Activated CD8-positive, alpha-beta memory T cell treated with anti-CD3 and anti-CD28 coated beads, Interleukin-2, amount 50 U/mL, for 24 hours (primary cell): ENCODE measurements around the gene ALKBH7.
"Not testable (repeated sequence)": the region's sequence is repeated elsewhere in the genome, so short reads cannot be mapped to it uniquely, and the experiment has no call there.

ENCODE experiments used
- DNase-seq: peaks from one replicate; pipeline ENCODE4 v3.0.0-alpha.2; 2020; ENCODE audit errors: extremely low read depth

Gene ALKBH7

GRCh38 chr19:6400062-6400944 lies 27.7 kb downstream of the ALKBH7 start:
- not testable (repeated sequence) for DNase-seq

- no peak for DNase-seq
These were observed 29.5 kb downstream of the ALKBH7 start for GRCh38 chr19:6402058-6402457.

- DNase-seq, result no peak
These were observed 30.4 kb downstream of the ALKBH7 start for GRCh38 chr19:6402837-6403608.

DNA sequence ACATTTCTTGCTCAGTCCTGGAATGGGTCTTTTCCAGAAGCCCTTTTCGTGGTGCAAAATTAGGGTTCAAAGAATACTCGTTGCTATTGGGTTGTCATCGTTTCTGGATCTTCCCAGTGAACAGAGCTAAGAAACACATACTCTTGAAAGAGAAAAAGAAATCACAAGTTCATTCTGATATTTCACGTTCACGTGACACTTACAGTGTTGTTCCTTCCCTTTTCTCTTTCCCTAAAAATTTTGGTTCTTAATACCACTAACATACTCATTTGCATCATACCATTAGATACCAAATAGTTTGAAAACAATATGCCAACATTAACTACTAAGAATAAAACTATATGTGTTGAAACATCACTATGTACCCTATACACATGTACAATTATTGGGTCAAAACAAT lies 33.8 kb downstream of the ALKBH7 start:
- no peak for DNase-seq

DNA sequence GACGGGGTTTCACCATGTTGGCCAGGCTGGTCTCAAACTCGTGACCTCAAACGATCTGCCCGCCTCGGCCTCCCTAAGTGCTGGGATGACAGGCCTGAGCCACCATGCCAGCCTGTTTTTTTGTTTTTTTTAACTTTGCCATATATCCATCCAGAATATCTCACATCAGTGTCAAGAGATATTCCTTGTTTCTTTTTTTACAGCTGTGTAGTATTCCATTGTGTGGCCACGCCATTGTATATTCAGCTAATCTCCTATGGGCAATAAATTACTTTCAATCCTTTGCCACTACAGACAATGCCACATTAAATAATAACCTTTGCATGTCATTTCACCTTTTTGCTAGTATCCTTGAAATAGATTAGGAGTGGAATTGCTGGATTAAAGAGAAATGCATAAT lies 36.8 kb downstream of the ALKBH7 start:
- DNase-seq, result no peak

- DNase-seq, result no peak
These were observed 39.5 kb downstream of the ALKBH7 start for GRCh38 chr19:6412061-6412446.

DNA sequence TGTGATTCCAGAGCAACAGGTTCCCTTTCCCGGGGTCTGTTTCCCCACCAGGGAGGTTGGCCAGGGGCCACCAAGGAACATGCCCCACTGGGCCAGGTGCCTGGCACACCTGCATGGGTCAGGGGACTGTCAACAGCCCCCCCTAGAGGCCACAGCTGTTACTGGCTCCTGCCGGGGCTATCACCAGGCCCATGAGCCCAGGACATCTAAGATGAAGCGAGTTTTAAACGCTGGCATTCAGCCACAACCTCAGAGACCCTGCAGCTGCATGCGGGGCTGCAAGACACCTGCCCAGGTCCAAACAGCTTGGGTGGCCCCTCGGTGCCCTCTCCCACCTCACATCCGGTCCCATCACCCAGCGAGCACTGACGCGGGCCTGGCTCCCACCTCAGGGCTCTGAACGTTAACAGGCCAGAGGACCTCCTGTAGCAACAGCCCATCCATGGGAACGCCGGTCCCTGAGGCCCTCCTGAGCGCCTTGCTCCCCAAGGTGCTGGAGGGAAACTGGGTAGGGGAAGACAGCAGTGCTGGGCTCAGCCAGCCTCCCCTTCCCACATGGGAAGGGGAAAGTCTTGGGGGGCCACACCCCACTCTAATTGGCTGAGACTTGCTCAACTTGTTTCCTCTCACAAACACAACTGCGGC lies 40.0 kb downstream of the ALKBH7 start:
- DNase-seq, result no peak

DNA sequence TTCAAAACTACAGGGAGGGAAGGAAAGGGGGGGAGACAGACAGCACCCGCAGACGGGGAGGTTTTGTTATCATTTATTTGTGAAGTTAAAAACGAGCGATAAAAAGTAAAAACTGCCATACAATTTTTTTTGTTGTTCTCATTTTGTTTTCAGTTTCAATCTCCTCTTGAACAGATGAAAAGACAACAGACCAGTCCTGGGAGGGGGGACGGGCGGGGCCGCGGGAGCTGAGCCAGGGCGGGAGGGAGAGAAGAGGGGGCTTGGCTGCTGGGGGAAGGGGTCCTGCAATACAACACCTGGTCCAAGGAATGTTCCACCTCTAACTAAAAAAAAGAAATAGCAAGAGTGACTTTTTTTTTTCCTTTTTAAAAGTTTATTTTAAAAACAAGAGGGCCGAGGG lies 40.7 kb downstream of the ALKBH7 start:
- no peak for DNase-seq

GRCh38 chr19:6413721-6414643 lies 41.4 kb downstream of the ALKBH7 start:
- no peak for DNase-seq

DNA sequence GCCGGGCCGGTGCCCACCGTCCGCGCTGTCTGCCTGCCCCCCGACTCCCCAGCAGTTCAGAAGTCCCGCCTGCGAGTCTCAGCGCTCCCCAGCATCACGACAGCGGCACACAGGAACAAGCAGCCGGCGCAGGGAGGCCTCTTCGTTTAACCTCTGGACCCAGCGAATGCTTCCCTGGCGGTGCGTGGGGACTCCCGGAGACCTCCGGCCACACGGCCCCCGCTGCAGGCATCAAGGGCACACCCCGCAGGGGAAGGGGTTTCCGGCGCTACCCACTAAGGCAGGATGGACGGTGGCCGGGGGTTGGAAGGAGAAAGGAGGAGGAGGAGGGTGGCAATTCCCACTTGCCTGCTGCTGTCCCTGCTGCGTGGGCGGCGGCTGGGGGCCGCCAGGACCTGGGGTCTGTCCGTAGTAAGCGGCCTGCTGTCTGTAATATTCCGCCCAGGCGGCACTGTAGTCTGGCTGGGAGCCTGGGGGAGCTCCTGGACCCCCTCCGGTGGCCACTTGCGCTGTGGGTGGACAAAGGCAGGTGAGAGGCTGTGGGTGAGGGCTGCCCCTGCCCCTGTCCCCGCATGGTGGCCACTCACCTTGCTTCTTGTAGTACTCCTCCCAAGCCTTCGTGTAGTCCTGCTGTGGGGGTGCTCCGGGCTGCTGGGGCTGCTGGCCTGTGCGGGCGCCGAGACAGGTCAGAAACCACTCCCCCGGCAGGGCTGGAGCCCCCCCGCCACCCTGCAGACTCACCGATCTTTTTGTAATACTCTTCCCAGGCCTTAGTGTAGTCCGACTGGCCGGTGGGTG lies 42.4 kb downstream of the ALKBH7 start:
- DNase-seq, result no peak

GRCh38 chr19:6415591-6416190 lies 43.1 kb downstream of the ALKBH7 start:
- DNase-seq, result no peak

GRCh38 chr19:6416658-6417405 lies 44.2 kb downstream of the ALKBH7 start:
- no peak for DNase-seq

DNA sequence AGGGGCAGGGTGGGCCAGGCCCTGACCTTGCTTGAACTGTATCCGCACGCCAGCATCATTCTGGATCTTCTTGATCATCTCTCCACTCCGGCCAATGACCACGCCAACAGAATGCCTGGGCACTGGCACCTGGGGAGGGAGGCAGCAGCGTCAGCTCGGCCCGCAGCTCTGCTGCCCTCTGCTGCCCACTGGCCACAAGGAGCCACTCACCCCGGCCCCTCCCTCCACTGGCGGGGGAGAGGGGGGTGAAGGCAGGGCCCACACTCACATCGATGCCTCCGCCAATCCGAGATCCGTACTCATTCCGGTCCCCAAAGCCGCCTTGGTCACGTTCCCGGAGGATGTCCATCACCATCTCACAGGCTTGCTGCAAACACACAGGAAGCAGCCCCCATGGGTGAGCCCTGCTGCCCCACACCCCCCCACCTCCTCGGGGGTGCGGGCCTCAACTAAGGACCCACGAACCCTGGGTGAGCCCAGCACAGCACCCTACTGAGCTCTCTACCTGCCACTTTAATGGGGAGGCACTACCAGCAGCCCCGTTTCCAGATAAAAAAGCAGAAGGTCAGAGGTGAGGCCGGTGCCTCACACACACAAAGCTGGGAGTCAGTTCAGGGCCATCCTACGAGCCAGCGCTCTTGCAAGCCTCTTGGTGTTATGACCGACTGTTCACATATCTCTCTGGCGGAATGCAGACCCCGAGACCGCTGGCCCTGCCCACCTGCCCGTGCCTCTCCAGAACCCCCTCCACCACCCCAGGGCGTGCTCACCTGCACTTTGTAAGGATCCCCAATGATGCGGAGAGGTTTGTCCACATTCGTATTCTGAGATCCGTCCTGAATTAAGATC lies 45.3 kb downstream of the ALKBH7 start:
- DNase-seq, result no peak

DNA sequence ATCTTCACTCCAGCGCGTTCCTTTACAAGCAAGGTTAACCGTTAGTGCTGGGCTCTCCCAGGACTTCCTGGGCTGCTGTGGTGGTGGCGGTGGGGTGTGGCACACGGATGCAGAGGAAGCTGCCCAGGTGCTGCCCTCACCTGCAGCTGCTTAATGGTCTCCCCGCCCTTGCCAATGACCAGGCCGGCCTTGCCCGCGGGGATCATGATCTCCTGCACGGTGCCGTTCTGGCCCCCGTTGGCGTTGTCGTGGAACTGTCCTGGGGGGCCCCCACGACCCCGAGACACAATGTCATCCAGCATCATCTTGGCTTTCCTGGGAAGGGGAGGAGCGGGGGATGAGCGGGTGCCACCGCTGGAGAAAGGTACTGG lies 46.0 kb downstream of the ALKBH7 start:
- DNase-seq, result no peak

GRCh38 chr19:6421075-6422014 lies 48.8 kb downstream of the ALKBH7 start:
- no peak for DNase-seq

DNA sequence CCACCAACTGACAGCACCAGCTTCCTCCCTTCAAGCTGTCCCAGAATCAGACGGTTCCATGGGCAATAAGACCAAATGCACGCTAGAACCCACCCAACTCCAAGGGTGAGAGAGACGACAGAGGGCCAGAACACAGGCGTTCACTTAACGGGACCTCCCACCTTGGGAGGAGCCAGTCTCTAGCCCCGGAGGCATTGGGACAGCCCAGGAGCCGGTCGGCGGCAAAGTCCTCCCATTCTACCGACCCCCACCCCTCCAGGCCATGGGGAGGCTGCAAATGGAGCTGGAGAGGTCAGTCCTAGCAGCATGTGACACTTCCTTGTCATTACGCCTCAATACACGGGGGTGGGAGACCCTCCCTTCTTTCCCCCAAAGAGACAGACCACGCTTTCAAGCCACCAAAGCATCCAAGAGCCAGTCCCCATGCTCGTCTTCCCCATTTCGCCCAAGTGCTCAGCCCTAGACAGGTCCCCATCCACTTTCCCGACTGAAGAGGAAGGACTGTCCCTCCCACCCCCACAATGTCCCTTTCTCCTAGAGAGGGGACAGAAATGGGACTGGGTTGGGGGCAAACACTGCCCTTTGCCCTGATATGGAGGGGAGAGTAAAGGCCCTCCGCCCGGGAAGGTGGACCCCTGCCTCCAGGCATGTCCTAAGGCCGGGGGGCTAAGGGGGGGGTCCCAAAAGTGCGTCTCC lies 51.1 kb downstream of the ALKBH7 start:
- DNase-seq, result no peak
